Trophoblast cell (in vitro differentiated cells and primary cell): ENCODE data around the gene KLHL41.
"Not testable (repeated sequence)": the region's sequence is repeated elsewhere in the genome, so short reads cannot be mapped to it uniquely, and the experiment has no call there.

Experiments
- DNase-seq, 2 donors: peaks; one replicate each; pipeline ENCODE4 v3.0.0-alpha.2; 2016
- H2AFZ ChIP-seq: 2 replicates; pipeline ENCODE4 v1.6.1; 2013; ENCODE audit warnings: low read length, moderate library complexity, mild to moderate bottlenecking; ENCODE audit not compliant: insufficient read depth, poor library complexity
- H2AK5ac ChIP-seq: 2 replicates; pipeline ENCODE4 v1.6.1; 2013; ENCODE audit warnings: mild to moderate bottlenecking, low read length
- H2BK120ac ChIP-seq: 2 replicates; pipeline ENCODE4 v1.6.1; 2013; ENCODE audit warnings: low read length, mild to moderate bottlenecking, moderate library complexity; ENCODE audit not compliant: insufficient read depth, poor library complexity
- H2BK12ac ChIP-seq: 2 replicates; pipeline ENCODE4 v1.6.1; 2013; ENCODE audit warnings: mild to moderate bottlenecking, low read length, moderate library complexity
- H2BK5ac ChIP-seq: 2 replicates; pipeline ENCODE4 v1.6.1; 2013; ENCODE audit warnings: low read length, low read depth, moderate library complexity, mild to moderate bottlenecking; ENCODE audit not compliant: poor library complexity
- H3K14ac ChIP-seq: 2 replicates; pipeline ENCODE4 v1.6.1; 2013; ENCODE audit warnings: mild to moderate bottlenecking, low read length
- H3K18ac ChIP-seq: 2 replicates; pipeline ENCODE4 v1.6.1; 2013; ENCODE audit warnings: mild to moderate bottlenecking, low read length
- H3K23ac ChIP-seq: 2 replicates; pipeline ENCODE4 v1.6.1; 2013; ENCODE audit warnings: low read length
- H3K27ac ChIP-seq: 2 replicates; pipeline ENCODE4 v1.5.1; 2013; ENCODE audit warnings: low read depth, mild to moderate bottlenecking, inconsistent platforms, low read length, moderate library complexity
- H3K27me3 ChIP-seq: 2 replicates; pipeline ENCODE4 v1.6.1; 2013; ENCODE audit warnings: inconsistent platforms, mild to moderate bottlenecking, low read length, moderate library complexity; ENCODE audit not compliant: insufficient read depth
- H3K36me3 ChIP-seq, 2 experiments: 1 replicate in 1 of 2; 2 replicates in 1 of 2; pipeline ENCODE4 v1.6.1; 2013; ENCODE audit warnings: low read length in 2 of 2, mild to moderate bottlenecking in 2 of 2, moderate library complexity in 1 of 2; ENCODE audit not compliant: insufficient read depth in 2 of 2, control insufficient read depth in 1 of 2
- H3K4ac ChIP-seq: 2 replicates; pipeline ENCODE4 v1.6.1; 2013; ENCODE audit warnings: low read depth, mild to moderate bottlenecking, low read length, moderate library complexity
- H3K4me1 ChIP-seq, 2 experiments: 1 replicate in 1 of 2; 2 replicates in 1 of 2; pipeline ENCODE4 v1.6.1; 2013; ENCODE audit warnings: low read length in 2 of 2, mild to moderate bottlenecking in 2 of 2, moderate library complexity in 1 of 2; ENCODE audit not compliant: insufficient read depth in 2 of 2, control insufficient read depth in 1 of 2
- H3K4me2 ChIP-seq: 2 replicates; pipeline ENCODE4 v1.6.1; 2013; ENCODE audit warnings: inconsistent platforms, mild to moderate bottlenecking, low read length, moderate library complexity
- H3K4me3 ChIP-seq: 2 replicates; pipeline ENCODE4 v1.5.1; 2013; ENCODE audit warnings: mild to moderate bottlenecking, low read depth, low read length, inconsistent platforms
- H3K79me1 ChIP-seq: one replicate; pipeline ENCODE4 v1.6.1; 2013; ENCODE audit warnings: low read length
- H3K79me2 ChIP-seq: 2 replicates; pipeline ENCODE4 v1.6.1; 2013; ENCODE audit warnings: low read length, mild to moderate bottlenecking; ENCODE audit not compliant: control insufficient read depth, insufficient read depth, poor library complexity
- H3K9ac ChIP-seq: 2 replicates; pipeline ENCODE4 v1.6.1; 2013; ENCODE audit warnings: mild to moderate bottlenecking, low read length
- H3K9me3 ChIP-seq: 2 replicates; pipeline ENCODE4 v1.6.1; 2013; ENCODE audit warnings: low read depth, mild to moderate bottlenecking, control low read depth, inconsistent platforms, low read length; ENCODE audit not compliant: insufficient read depth
- H4K12ac ChIP-seq: 2 replicates; pipeline ENCODE4 v1.6.1; 2013; ENCODE audit warnings: low read depth, mild to moderate bottlenecking, low read length, moderate library complexity
- H4K8ac ChIP-seq: 2 replicates; pipeline ENCODE4 v1.6.1; 2013; ENCODE audit warnings: low read depth, mild to moderate bottlenecking, low read length, moderate library complexity
- H4K91ac ChIP-seq: one replicate; pipeline ENCODE4 v1.6.1; 2013; ENCODE audit warnings: low read depth, mild to moderate bottlenecking, low read length, moderate library complexity
- WGBS: extraction: QIAGEN DNeasy Blood & Tissue Kit; methylation state at CpG from one replicate; pipeline ENCODE4 v1.1.7; 2013; ENCODE audit warnings: missing lambda C conversion rate; ENCODE audit not compliant: insufficient read length, insufficient coverage; ENCODE audit errors: extremely low coverage; 5-methylcytosine and 5-hydroxymethylcytosine counted together

KLHL41 gene

DNA sequence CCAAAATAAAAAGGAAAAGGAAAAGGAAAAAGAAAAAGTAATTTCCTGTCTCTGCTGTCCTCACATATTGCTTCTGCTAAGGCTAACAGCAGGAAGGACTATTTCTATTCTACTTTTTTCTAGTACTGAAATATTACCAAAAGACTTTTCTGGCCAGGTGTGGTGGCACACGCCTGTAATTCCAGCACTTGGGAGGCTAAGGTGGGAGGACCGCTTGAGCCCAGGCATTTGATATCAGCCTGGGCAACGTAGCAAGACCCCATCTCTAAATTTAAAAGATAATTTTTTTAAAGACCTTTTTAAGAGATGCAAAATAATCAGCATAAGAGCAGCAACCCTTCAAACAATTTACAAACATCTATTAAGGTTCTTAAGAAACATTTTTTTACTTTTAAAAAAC lies 32.9 kb downstream of the KLHL41 start:
- H3K4me1 ChIP-seq: no peaks in the 10 kb centered on the region
- H3K27me3 ChIP-seq: no peaks in the 10 kb centered on the region
- no peak overlapping the region for H3K4me2 ChIP-seq
- no peak overlapping the region for H2AFZ ChIP-seq
- no peak overlapping the region for H2BK5ac ChIP-seq
- H2BK120ac ChIP-seq: no peak overlapping the region
- H3K79me1 ChIP-seq: no peaks in the 10 kb centered on the region
- no peak overlapping the region for H2AK5ac ChIP-seq
- H3K4ac ChIP-seq: no peak overlapping the region
- H3K9me3 ChIP-seq: no peaks in the 10 kb centered on the region
- no CpG with 5 or more reads among the region's 3 CpGs for whole genome bisulfite sequencing
- no peaks in the 10 kb centered on the region for H3K79me2 ChIP-seq
- no peak overlapping the region for H3K9ac ChIP-seq
- no peak overlapping the region for H4K91ac ChIP-seq
- H3K27ac ChIP-seq: no peak overlapping the region
- no peak overlapping the region for H3K18ac ChIP-seq
- no peak overlapping the region for H4K8ac ChIP-seq
- no peak overlapping the region for H4K12ac ChIP-seq
- H2BK12ac ChIP-seq: no peak overlapping the region
- DNase-seq: no peak
- H3K14ac ChIP-seq: no peak overlapping the region
- H3K23ac ChIP-seq: no peak overlapping the region
- peaks cover 3 to 8% of the 10 kb centered on the region in 2 experiments for H3K36me3 ChIP-seq
- no peak overlapping the region for H3K4me3 ChIP-seq

GRCh38 chr2:169546756-169547155 lies 37.3 kb downstream of the KLHL41 start:
- no peak for DNase-seq
- no peaks in the 10 kb centered on the region for H3K9me3 ChIP-seq
- H3K4me3 ChIP-seq: no peak overlapping the region
- H3K9ac ChIP-seq: no peak overlapping the region
- H2BK120ac ChIP-seq: no peak overlapping the region
- H3K14ac ChIP-seq: no peak overlapping the region
- H3K27ac ChIP-seq: no peak overlapping the region
- no peak overlapping the region for H2BK5ac ChIP-seq
- H3K79me2 ChIP-seq: no peaks in the 10 kb centered on the region
- no peak overlapping the region for H3K23ac ChIP-seq
- peaks cover 6 to 9% of the 10 kb centered on the region in 2 experiments for H3K36me3 ChIP-seq
- no peaks in the 10 kb centered on the region for H3K27me3 ChIP-seq
- no peak overlapping the region for H2AK5ac ChIP-seq
- H3K4me2 ChIP-seq: no peak overlapping the region
- H3K79me1 ChIP-seq: no peaks in the 10 kb centered on the region
- H3K4me1 ChIP-seq: no peaks in the 10 kb centered on the region
- no peak overlapping the region for H3K18ac ChIP-seq
- H2BK12ac ChIP-seq: no peak overlapping the region
- no peak overlapping the region for H4K91ac ChIP-seq
- no CpG with 5 or more reads among the region's 2 CpGs for WGBS
- no peak overlapping the region for H4K12ac ChIP-seq
- no peak overlapping the region for H2AFZ ChIP-seq
- no peak overlapping the region for H3K4ac ChIP-seq
- H4K8ac ChIP-seq: no peak overlapping the region

DNA sequence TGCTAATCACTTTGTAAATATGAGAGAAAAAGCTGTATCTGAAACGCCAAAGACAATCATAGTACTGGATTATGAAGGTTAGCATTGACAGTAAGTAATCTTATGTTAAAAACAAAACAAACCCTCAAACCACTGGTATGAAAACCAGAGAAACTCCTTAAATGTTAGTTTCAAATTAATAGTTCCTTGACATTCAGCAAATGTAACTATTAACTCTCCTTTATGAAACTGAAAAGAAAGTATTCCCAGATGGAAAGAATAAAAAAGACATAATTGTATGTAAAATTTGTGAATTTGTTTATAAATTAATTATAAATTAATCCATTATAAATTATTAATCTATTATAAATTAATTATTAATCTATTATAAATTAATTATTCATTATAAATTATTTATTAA lies 51.9 kb downstream of the KLHL41 start:
- Histone ChIP-seq H3K79me1 (no peaks in the 10 kb centered on the region), H3K18ac (no peak overlapping the region), H3K14ac (no peak overlapping the region), H2BK120ac (no peak overlapping the region), H3K23ac (no peak overlapping the region), H2BK5ac (no peak overlapping the region), H2BK12ac (no peak overlapping the region), H2AK5ac (no peak overlapping the region), H3K27me3 (no peaks in the 10 kb centered on the region), H3K4me3 (no peak overlapping the region), H4K91ac (no peak overlapping the region), H3K79me2 (no peaks in the 10 kb centered on the region), H3K9ac (no peak overlapping the region), H3K27ac (no peak overlapping the region), H3K4ac (no peak overlapping the region), H3K36me3 (peaks cover 0 to under 1% of the 10 kb centered on the region in 2 experiments), H4K12ac (no peak overlapping the region), H3K4me1 (no peaks in the 10 kb centered on the region), H3K4me2 (no peak overlapping the region), H3K9me3 (no peaks in the 10 kb centered on the region), H4K8ac (no peak overlapping the region), H2AFZ (no peak overlapping the region)
- DNase-seq: no peak
- WGBS: no CpG with 5 or more reads among the region's 1 CpG

GRCh38 chr2:169562084-169562483 lies 52.6 kb downstream of the KLHL41 start:
- not testable (repeated sequence) for H3K23ac ChIP-seq, H2AFZ ChIP-seq, H3K18ac ChIP-seq, H3K36me3 ChIP-seq, H4K8ac ChIP-seq, DNase-seq, H3K4me2 ChIP-seq, H2BK120ac ChIP-seq, H3K27ac ChIP-seq, H3K9ac ChIP-seq, H3K27me3 ChIP-seq, H3K79me1 ChIP-seq, H4K91ac ChIP-seq, H3K9me3 ChIP-seq, H2AK5ac ChIP-seq, H3K4me3 ChIP-seq, H3K14ac ChIP-seq, H4K12ac ChIP-seq, H3K79me2 ChIP-seq, H3K4ac ChIP-seq, H3K4me1 ChIP-seq, H2BK5ac ChIP-seq, H2BK12ac ChIP-seq
- WGBS: no CpG with 5 or more reads among the region's 5 CpGs
